Liver (tissue), 9 donors: ENCODE data around the gene NCKAP5L. TPM values are rescaled to one million over a fixed set of nuclear protein-coding genes. Genes with fewer than 3 reads are reported as not detected.

Experiments used
- DNase-seq: peaks from one replicate; pipeline ENCODE4 v3.0.0-alpha.2; 2017; ENCODE audit warnings: low spot score
- H3K27ac ChIP-seq, 2 donors: one replicate each; pipeline ENCODE4 v1.7.0; 2013; ENCODE audit warnings: inconsistent platforms in 2 of 2, low read length in 2 of 2, control low read depth in 1 of 2, low read depth in 1 of 2, mild to moderate bottlenecking in 1 of 2
- H3K27me3 ChIP-seq, 4 donors: one replicate each; pipeline versions ENCODE4 v1.6.1 to v1.7.0; 2013; ENCODE audit warnings: low read length in 3 of 4, inconsistent platforms in 1 of 4, mild to moderate bottlenecking in 1 of 4, moderate library complexity in 1 of 4; ENCODE audit not compliant: control insufficient read depth in 4 of 4, insufficient read depth in 4 of 4
- H3K36me3 ChIP-seq, 4 donors: one replicate each; pipeline versions ENCODE4 v1.6.1 to v1.7.0; 2013; ENCODE audit warnings: low read length in 3 of 4, mild to moderate bottlenecking in 3 of 4, low read depth in 1 of 4, moderate library complexity in 1 of 4; ENCODE audit not compliant: control insufficient read depth in 4 of 4, insufficient read depth in 3 of 4
- H3K4me1 ChIP-seq, 4 donors: one replicate each; pipeline versions ENCODE4 v1.6.1 to v1.7.0; 2013; ENCODE audit warnings: low read length in 3 of 4, mild to moderate bottlenecking in 3 of 4, moderate library complexity in 1 of 4; ENCODE audit not compliant: control insufficient read depth in 4 of 4, insufficient read depth in 4 of 4
- H3K4me3 ChIP-seq, 3 donors: one replicate each; pipeline versions ENCODE4 v1.6.1 to v1.7.0; 2013; ENCODE audit warnings: low read length in 3 of 3, control low read depth in 1 of 3, low read depth in 1 of 3, mild to moderate bottlenecking in 1 of 3
- H3K9ac ChIP-seq, 2 donors: one replicate each; pipeline ENCODE4 v1.7.0; 2013; ENCODE audit warnings: low read length in 2 of 2, mild to moderate bottlenecking in 2 of 2, moderate library complexity in 2 of 2, control low read depth in 1 of 2, low read depth in 1 of 2
- H3K9me3 ChIP-seq, 4 donors: one replicate each; pipeline versions ENCODE4 v1.6.1 to v1.7.0; 2013; ENCODE audit warnings: low read length in 3 of 4; ENCODE audit not compliant: control insufficient read depth in 4 of 4
- EGR1 ChIP-seq, 2 donors: IDR thresholded peaks; 2 replicates each; pipeline ENCODE4 v1.6.1; 2016 to 2018; ENCODE audit warnings: antibody characterized with exemption in 2 of 2, low read depth in 2 of 2
- FOXA1 ChIP-seq: IDR thresholded peaks from 2 replicates; pipeline ENCODE4 v1.6.1; 2016; ENCODE audit warnings: antibody characterized with exemption
- FOXA2 ChIP-seq: IDR thresholded peaks from 2 replicates; pipeline ENCODE4 v1.6.1; 2016; ENCODE audit warnings: antibody characterized with exemption
- GABPA ChIP-seq, 2 donors: IDR thresholded peaks in 1 of 2; conservative IDR thresholded peaks in 1 of 2; 2 replicates each; pipeline ENCODE4 v1.6.1; 2016; ENCODE audit warnings: antibody characterized with exemption in 2 of 2, mild to moderate bottlenecking in 1 of 2, moderate library complexity in 1 of 2
- HNF4A ChIP-seq, 2 donors: conservative IDR thresholded peaks; 2 replicates each; pipeline ENCODE4 v1.6.1; 2016; ENCODE audit warnings: antibody characterized with exemption in 2 of 2, mild to moderate bottlenecking in 2 of 2
- JUND ChIP-seq, 2 donors: IDR thresholded peaks; 2 replicates each; pipeline ENCODE4 v1.6.1; 2016; ENCODE audit warnings: antibody characterized with exemption in 2 of 2
- NR2F2 ChIP-seq: IDR thresholded peaks from 2 replicates; pipeline ENCODE4 v1.6.1; 2016; ENCODE audit warnings: antibody characterized with exemption
- RAD21 ChIP-seq, 2 donors: IDR thresholded peaks; 2 replicates each; pipeline ENCODE4 v1.6.1; 2016; ENCODE audit warnings: antibody characterized with exemption in 2 of 2, mild to moderate bottlenecking in 2 of 2
- RXRA ChIP-seq, 2 donors: IDR thresholded peaks; 2 replicates each; pipeline ENCODE4 v1.6.1; 2017 to 2018; ENCODE audit warnings: antibody characterized with exemption in 2 of 2, mild to moderate bottlenecking in 1 of 2
- TAF1 ChIP-seq: conservative IDR thresholded peaks from 2 replicates; pipeline ENCODE4 v1.6.1; 2016; ENCODE audit warnings: antibody characterized with exemption, mild to moderate bottlenecking
- YY1 ChIP-seq: IDR thresholded peaks from 2 replicates; pipeline ENCODE4 v1.6.1; 2016; ENCODE audit warnings: antibody characterized with exemption, mild to moderate bottlenecking
- WGBS: extraction: QIAGEN DNeasy Blood & Tissue Kit; methylation state at CpG from one replicate; pipeline ENCODE4 v1.1.7; 2013; 5-methylcytosine and 5-hydroxymethylcytosine counted together
- polyA plus RNA-seq, 2 donors: library from polyadenylated mRNA; stranded (reverse) in 1 of 2; unstranded in 1 of 2; fragments of 200-250 nt in 1 of 2; fragments of >200 nt in 1 of 2; fragmentation: Nextera tagmentation in 1 of 2; extraction: Ambion mirVana in 1 of 2; gene quantifications; one replicate each; pipeline versions ENCODE4 v1.2.1 to v1.2.3, GENCODE V29; 2013 to 2015
- total RNA-seq, 2 donors: library from RNA; depleted of rRNA; stranded (reverse); fragments of >200 nt; gene quantifications; one replicate each; pipeline ENCODE4 v1.2.3, GENCODE V29; 2014
- TF ChIP-seq, protein P1 (sequence below): fragments of 150-350 bp; IDR thresholded peaks from 2 replicates; pipeline ENCODE4 v1.5.1; 2017; ENCODE audit warnings: improper control_type of control experiment, low read depth, low read length; ENCODE audit not compliant: missing input control
- TF ChIP-seq, protein P2 (sequence below): IDR thresholded peaks from 2 replicates; pipeline ENCODE4 v1.6.1; 2016; ENCODE audit warnings: antibody characterized with exemption
- TF ChIP-seq, protein P3 (sequence below): IDR thresholded peaks from 2 replicates; pipeline ENCODE4 v1.6.1; 2016; ENCODE audit warnings: antibody characterized with exemption
- TF ChIP-seq, protein P4 (sequence below): IDR thresholded peaks from 2 replicates; pipeline ENCODE4 v1.6.1; 2016; ENCODE audit warnings: antibody characterized with exemption, mild to moderate bottlenecking
- TF ChIP-seq, protein P5 (sequence below): IDR thresholded peaks from 2 replicates; pipeline ENCODE4 v1.6.1; 2016; ENCODE audit warnings: antibody characterized with exemption
- donor health status: healthy.
- donor health status: healthy.
- donor health status: healthy.
- donor health status: healthy.
- donor health status: healthy.

NCKAP5L gene
- total and polyA plus RNA-seq, 4 donors: 2.9 to 6.8 (median 4.2) TPM

DNA sequence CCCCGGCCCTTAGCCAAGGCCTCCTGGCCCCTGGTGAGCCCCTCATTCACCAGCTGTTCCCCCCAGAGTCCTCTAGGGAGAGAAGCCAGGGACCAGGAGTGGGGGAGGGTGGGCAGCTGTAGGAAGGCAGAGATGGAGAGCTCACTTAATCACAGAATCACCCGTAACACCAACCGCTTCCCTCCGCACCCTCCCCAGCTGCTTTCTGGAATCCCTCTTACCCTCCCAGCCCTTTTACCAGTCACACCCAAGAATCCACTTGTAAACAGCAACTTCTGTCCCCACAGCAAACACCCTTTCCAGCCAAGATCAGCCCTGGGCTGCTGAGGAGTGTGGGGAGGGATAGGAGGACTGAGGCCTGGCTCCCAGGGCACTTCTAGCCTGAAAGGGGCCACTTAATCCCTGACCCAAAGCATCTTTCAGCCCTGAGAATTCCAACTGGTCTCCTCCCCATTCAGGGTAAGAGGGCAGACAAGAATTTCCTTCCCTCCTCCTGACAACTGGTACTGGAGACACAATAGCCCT lies 18.8 kb downstream of the NCKAP5L start:
- Histone ChIP-seq H3K4me1 (no peaks in the 10 kb centered on the region), H3K4me3 (no peak overlapping the region), H3K27me3 (no peaks in the 10 kb centered on the region), H3K9ac (no peak overlapping the region), H3K27ac (peak overlapping the region; percentile 16 to 33), H3K9me3 (no peaks in the 10 kb centered on the region), H3K36me3 (peaks cover 3 to 9% (median 6%) of the 10 kb centered on the region in 4 donors)
- WGBS: 84% methylated on average over 4 of the region's 4 CpGs
- TF ChIP-seq HNF4A (conservative IDR thresholded peaks at IDR 0.05): no peak
- DNase-seq: no peak

DNA sequence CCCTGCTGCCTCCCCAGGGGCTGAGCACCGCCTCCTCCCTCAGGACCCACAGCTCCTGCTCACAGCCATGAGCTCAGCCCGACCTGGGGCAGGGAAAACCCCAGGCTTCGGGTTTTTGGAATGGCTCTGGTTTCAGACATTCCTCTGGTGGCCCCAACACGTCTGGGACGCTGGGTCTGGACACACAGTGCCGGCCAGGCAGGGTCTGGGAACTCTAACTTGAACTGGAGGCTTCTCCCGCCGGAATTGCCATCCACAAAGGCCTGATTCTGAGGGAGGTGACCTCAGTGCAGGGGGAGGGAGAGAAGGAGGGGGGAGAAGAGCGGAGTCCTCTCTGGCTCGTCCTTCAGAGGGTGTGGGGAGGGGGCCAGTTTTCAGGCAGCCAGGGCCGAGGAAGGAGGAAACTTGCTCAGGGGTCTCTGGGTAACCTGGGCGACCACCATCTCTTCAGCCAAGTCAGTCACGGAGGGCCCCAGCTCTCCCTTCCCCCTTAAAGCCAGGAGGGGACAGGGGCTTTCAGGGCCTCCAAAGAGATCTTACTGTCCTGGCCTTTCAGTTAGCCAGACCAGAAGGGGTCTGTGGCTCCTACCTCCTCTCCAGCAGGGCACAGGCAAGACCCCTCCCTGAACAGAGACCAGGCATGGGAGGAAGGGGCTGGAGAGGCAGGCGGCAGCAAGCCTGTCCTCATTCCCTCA lies 19.4 kb downstream of the NCKAP5L start:
- no peaks in the 10 kb centered on the region for H3K27me3 ChIP-seq
- no peak overlapping the region for H3K4me3 ChIP-seq
- 85% methylated on average over 14 of the region's 14 CpGs for WGBS
- H3K36me3 ChIP-seq: peaks cover 4 to 9% (median 6%) of the 10 kb centered on the region in 4 donors
- H3K4me1 ChIP-seq: no peaks in the 10 kb centered on the region
- no peak overlapping the region for H3K9ac ChIP-seq
- no peaks in the 10 kb centered on the region for H3K9me3 ChIP-seq
- H3K27ac ChIP-seq: peak overlapping the region in 1 of 2 donors; percentile 33
- TF ChIP-seq RAD21 (IDR thresholded peaks at IDR 0.05) (no peak), RXRA (IDR thresholded peaks at IDR 0.05) (peak in 1 of 2 donors; percentile 17), HNF4A (conservative IDR thresholded peaks at IDR 0.05) (no peak), JUND (IDR thresholded peaks at IDR 0.05) (no peak), EGR1 (IDR thresholded peaks at IDR 0.05; ENCODE audit: low read depth in 2 of 2) (no peak), NR2F2 (no peak)
- TF ChIP-seq, protein P1, sequence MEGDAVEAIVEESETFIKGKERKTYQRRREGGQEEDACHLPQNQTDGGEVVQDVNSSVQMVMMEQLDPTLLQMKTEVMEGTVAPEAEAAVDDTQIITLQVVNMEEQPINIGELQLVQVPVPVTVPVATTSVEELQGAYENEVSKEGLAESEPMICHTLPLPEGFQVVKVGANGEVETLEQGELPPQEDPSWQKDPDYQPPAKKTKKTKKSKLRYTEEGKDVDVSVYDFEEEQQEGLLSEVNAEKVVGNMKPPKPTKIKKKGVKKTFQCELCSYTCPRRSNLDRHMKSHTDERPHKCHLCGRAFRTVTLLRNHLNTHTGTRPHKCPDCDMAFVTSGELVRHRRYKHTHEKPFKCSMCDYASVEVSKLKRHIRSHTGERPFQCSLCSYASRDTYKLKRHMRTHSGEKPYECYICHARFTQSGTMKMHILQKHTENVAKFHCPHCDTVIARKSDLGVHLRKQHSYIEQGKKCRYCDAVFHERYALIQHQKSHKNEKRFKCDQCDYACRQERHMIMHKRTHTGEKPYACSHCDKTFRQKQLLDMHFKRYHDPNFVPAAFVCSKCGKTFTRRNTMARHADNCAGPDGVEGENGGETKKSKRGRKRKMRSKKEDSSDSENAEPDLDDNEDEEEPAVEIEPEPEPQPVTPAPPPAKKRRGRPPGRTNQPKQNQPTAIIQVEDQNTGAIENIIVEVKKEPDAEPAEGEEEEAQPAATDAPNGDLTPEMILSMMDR: no peak
- TF ChIP-seq, protein P2, sequence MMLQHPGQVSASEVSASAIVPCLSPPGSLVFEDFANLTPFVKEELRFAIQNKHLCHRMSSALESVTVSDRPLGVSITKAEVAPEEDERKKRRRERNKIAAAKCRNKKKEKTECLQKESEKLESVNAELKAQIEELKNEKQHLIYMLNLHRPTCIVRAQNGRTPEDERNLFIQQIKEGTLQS: no peak
- TF ChIP-seq, protein P3, sequence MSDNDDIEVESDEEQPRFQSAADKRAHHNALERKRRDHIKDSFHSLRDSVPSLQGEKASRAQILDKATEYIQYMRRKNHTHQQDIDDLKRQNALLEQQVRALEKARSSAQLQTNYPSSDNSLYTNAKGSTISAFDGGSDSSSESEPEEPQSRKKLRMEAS: no peak
- no peak for DNase-seq

DNA sequence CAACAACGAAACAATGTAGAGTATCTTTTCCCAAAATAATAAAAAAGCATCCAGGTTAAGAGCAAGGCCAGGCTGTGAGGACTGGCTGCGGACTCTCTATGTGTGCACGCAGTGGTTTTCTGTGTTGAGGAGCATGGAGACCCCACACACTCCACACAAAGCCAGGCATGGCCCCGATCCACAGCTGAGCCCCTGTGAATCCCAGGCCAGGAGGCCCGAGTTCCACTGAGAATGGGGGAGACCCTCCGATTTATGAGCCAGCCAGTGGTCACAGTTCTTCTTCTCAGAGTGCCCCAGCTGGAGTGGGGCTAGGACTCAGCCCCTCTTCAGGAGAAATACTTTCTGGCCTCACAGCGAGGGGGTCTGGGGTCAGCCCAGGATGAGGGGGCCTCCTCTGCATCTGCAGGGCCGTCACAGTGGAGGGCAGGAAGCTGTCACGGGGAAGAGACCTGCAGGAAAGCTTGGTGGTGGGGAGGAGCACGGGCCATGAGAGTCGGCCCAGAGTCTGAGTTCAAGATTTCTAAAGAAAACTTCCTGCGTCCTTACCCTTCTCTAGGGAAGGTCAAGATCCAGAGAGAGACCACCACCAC lies 20.1 kb downstream of the NCKAP5L start:
- H3K9ac ChIP-seq: no peak overlapping the region
- WGBS: 88% methylated on average over 12 of the region's 12 CpGs
- peaks cover 5 to 10% (median 8%) of the 10 kb centered on the region in 4 donors for H3K36me3 ChIP-seq
- TF ChIP-seq NR2F2 (no peak), YY1 (no peak), FOXA2 (no peak), RAD21 (IDR thresholded peaks at IDR 0.05) (no peak), FOXA1 (no peak), RXRA (IDR thresholded peaks at IDR 0.05) (no peak), GABPA (IDR thresholded peaks at IDR 0.05 in 1 of 2, conservative IDR thresholded peaks at IDR 0.05 in 1 of 2) (no peak), HNF4A (conservative IDR thresholded peaks at IDR 0.05) (no peak), JUND (IDR thresholded peaks at IDR 0.05) (no peak), TAF1 (no peak)
- TF ChIP-seq, protein P3: no peak
- TF ChIP-seq, protein P2: no peak
- TF ChIP-seq, protein P4, sequence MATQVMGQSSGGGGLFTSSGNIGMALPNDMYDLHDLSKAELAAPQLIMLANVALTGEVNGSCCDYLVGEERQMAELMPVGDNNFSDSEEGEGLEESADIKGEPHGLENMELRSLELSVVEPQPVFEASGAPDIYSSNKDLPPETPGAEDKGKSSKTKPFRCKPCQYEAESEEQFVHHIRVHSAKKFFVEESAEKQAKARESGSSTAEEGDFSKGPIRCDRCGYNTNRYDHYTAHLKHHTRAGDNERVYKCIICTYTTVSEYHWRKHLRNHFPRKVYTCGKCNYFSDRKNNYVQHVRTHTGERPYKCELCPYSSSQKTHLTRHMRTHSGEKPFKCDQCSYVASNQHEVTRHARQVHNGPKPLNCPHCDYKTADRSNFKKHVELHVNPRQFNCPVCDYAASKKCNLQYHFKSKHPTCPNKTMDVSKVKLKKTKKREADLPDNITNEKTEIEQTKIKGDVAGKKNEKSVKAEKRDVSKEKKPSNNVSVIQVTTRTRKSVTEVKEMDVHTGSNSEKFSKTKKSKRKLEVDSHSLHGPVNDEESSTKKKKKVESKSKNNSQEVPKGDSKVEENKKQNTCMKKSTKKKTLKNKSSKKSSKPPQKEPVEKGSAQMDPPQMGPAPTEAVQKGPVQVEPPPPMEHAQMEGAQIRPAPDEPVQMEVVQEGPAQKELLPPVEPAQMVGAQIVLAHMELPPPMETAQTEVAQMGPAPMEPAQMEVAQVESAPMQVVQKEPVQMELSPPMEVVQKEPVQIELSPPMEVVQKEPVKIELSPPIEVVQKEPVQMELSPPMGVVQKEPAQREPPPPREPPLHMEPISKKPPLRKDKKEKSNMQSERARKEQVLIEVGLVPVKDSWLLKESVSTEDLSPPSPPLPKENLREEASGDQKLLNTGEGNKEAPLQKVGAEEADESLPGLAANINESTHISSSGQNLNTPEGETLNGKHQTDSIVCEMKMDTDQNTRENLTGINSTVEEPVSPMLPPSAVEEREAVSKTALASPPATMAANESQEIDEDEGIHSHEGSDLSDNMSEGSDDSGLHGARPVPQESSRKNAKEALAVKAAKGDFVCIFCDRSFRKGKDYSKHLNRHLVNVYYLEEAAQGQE: no peak
- TF ChIP-seq, protein P5, sequence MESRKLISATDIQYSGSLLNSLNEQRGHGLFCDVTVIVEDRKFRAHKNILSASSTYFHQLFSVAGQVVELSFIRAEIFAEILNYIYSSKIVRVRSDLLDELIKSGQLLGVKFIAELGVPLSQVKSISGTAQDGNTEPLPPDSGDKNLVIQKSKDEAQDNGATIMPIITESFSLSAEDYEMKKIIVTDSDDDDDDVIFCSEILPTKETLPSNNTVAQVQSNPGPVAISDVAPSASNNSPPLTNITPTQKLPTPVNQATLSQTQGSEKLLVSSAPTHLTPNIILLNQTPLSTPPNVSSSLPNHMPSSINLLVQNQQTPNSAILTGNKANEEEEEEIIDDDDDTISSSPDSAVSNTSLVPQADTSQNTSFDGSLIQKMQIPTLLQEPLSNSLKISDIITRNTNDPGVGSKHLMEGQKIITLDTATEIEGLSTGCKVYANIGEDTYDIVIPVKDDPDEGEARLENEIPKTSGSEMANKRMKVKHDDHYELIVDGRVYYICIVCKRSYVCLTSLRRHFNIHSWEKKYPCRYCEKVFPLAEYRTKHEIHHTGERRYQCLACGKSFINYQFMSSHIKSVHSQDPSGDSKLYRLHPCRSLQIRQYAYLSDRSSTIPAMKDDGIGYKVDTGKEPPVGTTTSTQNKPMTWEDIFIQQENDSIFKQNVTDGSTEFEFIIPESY: no peak
- no peak overlapping the region for H3K4me3 ChIP-seq
- no peak for DNase-seq
- H3K27ac ChIP-seq: no peak overlapping the region
- H3K9me3 ChIP-seq: no peaks in the 10 kb centered on the region
- no peaks in the 10 kb centered on the region for H3K4me1 ChIP-seq
- H3K27me3 ChIP-seq: no peaks in the 10 kb centered on the region
